IPS-NIHi7 (cell line): ENCODE data around the gene HELZ2.
A peak's percentile ranks its signal among the peaks of the same experiment; 100 is the strongest.

ENCODE experiments used
- DNase-seq: peaks from one replicate; pipeline ENCODE4 v3.0.0; 2012; ENCODE audit warnings: mixed read lengths; ENCODE audit errors: extremely low spot score

Gene HELZ2

GRCh38 chr20:63539441-63540370 lies 34.3 kb downstream of the HELZ2 start:
- no peak for DNase-seq

GRCh38 chr20:63539092-63539430 lies 35.0 kb downstream of the HELZ2 start:
- no peak for DNase-seq

- DNase-seq = no peak
Measured at GRCh38 chr20:63538204-63539091, 35.6 kb downstream of the HELZ2 start.

GRCh38 chr20:63537525-63538203 lies 36.4 kb downstream of the HELZ2 start:
- DNase-seq = peak; percentile 97

- no peak for DNase-seq
Measured at GRCh38 chr20:63536997-63537524, 37.0 kb downstream of the HELZ2 start, which contains the start of gene PTK6. PTK6 (minus strand) TSS chr20:63537376; CDS start chr20:63537314, 62 bp downstream.

- no peak for DNase-seq
Measured at GRCh38 chr20:63536241-63536977, 37.6 kb downstream of the HELZ2 start.

GRCh38 chr20:63534831-63535651 lies 39.0 kb downstream of the HELZ2 start:
- DNase-seq = no peak

GRCh38 chr20:63534427-63534830 lies 39.6 kb downstream of the HELZ2 start:
- no peak for DNase-seq

GRCh38 chr20:63533871-63534393 lies 40.1 kb downstream of the HELZ2 start:
- DNase-seq = no peak

- DNase-seq = no peak
Measured at GRCh38 chr20:63533388-63533787, 40.7 kb downstream of the HELZ2 start.

GRCh38 chr20:63532449-63532971 lies 41.5 kb downstream of the HELZ2 start:
- DNase-seq = no peak

GRCh38 chr20:63531686-63532448 lies 42.2 kb downstream of the HELZ2 start:
- DNase-seq = no peak

- no peak for DNase-seq
Measured at GRCh38 chr20:63530788-63531160, 43.3 kb downstream of the HELZ2 start.

GRCh38 chr20:63529861-63530787 lies 43.9 kb downstream of the HELZ2 start:
- no peak for DNase-seq

GRCh38 chr20:63529180-63529860 lies 44.7 kb downstream of the HELZ2 start:
- no peak for DNase-seq

- no peak for DNase-seq
Measured at GRCh38 chr20:63527184-63527583, 46.9 kb downstream of the HELZ2 start.

GRCh38 chr20:63525971-63526370 lies 48.1 kb downstream of the HELZ2 start:
- DNase-seq = no peak
